GM18951 (cell line): ENCODE measurements around the gene ZNF75A.

ENCODE experiments used
- POLR2A ChIP-seq: IDR thresholded peaks from 4 replicates; pipeline ENCODE4 v1.6.1; 2011; ENCODE audit warnings: mild to moderate bottlenecking; ENCODE audit not compliant: insufficient read length, insufficient read depth; ENCODE audit errors: extremely low read depth
- in situ Hi-C: fragments of 300-500 bp; cut with MboI; formaldehyde crosslinking; loops from one replicate; pipeline ENCODE4 v1.12.0; 2022; ENCODE audit warnings: low sequenced_read_pairs, mixed read lengths, inconsistent platforms; ENCODE audit not compliant: unreplicated experiment

ZNF75A gene

DNA sequence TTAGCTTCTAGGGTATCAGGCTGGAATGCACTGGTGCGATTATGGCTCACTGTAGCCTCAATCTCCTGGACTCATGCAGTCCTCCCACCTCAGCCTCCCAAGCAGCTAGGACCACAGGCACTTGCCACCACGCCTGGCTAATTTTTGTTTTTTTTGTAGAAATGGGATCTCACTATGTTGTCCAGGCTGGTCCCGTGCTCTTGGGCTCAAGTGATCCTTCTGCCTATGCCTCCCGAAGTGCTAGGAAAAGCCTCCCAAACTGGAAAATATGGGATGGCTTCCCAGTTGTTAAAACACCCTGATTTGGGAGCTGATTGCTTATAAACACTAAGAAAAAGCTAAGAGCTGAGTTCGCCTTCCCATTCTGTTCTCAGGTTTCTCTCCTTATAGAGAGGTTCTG, 28.6 kb upstream of the ZNF75A start:
- in situ Hi-C loops = no loop called here
- no peak for TF ChIP-seq POLR2A

DNA sequence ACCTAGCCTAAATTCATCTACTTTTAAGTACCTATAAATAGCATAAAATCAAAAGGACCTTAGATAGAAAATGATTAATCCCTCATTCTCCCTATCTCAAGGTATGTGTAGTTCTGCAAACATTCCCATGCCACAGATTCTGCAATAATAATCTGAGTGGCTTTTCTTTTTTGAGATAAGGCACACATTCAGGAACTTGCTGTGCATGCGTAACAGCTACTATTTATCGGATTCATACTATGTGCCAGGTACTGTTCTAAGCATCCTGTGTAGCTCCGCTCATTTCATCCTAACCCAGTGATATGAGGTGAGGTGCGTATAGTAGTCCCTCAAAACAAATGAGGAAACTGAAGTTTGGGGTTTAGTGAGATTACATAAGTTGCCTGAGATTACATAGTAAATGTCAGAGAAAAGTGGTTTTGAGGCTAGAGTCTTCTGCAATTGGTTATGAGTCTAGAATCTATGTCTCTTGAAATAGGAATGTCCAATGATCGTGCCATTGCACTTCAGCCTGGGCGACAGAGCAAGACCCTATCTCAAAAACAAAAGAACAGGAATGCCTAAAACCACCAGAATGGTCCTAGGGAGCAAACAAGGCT, 24.0 kb upstream of the ZNF75A start:
- TF ChIP-seq POLR2A = no peak
- in situ Hi-C loops = no loop called here

DNA sequence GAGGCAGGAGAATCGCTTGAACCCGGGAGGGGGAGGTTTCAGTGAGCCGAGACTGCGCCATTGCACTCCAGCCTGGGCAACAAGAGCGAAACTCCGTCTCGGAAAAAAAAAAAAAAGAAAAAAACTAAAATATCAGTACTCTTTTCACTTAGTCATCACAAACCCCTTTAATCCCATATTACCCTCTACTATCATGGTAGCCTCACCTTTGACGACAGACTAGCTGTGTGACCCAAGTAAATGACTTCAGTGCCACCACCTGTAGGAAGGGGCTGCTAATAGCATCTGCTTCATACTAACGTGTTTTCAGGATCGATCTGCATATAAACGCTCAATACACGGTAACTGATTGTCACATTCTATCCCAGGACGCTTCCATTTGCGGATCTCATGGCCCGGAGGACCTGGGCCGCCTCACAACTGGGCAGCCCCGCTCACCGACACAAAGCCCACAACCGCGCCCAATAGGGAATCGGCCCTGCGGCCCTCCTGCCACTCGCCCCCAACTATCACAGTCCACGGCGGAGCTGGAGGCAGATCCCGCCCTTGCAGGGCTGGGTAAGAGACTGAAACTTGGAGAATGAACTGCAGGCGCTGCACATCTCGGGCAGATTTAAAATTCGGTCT, 23.1 kb upstream of the ZNF75A start:
- TF ChIP-seq POLR2A = no peak
- in situ Hi-C loops = no loop called here

DNA sequence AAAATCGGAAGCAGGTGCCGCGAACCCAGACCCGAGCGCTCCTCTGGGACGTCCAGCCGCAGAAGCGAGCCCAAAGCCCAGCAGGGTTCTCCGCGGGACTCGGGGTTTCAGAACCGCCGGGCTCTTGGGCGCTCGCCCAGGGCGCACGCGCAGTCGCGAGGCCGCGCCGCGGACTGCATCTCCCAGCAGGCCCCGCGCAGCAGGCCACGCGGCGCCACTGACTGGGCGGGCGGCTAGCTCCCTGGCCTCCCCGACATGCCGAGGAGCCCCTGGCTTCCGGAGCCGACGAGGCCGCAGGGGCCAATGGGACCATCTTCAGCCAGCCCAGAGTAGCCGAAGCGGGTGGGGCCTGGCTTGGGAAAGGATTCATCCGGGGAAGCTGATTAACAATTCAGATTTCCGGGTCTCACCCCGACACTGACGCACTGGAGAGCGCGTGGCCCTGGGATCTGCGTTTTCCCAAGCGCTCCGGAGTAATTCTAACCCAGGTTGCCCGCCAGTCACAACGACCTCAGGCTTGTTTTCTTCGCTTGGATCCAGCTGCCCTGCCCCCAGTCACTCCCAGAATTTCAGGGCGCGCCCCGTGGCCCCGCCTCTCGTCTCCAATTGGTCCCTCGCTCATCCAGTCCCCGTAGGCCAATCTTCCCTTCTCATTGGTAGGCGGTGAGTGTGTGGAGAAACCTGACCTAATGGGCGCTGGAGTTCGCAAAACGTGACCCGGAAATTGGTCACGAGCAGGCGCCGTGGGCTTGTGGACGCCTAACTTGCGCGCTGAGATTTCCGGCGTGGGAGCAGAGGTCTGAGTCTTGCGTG, 22.4 kb upstream of the ZNF75A start, which contains the start of gene ZNF263:
ZNF263 (plus strand) TSS at position 762 of the 813 bp plus-strand sequence. CDS start 328 bp downstream, outside the sequence.
- peak; percentile 70 for TF ChIP-seq POLR2A
- in situ Hi-C loops = no loop called here

DNA sequence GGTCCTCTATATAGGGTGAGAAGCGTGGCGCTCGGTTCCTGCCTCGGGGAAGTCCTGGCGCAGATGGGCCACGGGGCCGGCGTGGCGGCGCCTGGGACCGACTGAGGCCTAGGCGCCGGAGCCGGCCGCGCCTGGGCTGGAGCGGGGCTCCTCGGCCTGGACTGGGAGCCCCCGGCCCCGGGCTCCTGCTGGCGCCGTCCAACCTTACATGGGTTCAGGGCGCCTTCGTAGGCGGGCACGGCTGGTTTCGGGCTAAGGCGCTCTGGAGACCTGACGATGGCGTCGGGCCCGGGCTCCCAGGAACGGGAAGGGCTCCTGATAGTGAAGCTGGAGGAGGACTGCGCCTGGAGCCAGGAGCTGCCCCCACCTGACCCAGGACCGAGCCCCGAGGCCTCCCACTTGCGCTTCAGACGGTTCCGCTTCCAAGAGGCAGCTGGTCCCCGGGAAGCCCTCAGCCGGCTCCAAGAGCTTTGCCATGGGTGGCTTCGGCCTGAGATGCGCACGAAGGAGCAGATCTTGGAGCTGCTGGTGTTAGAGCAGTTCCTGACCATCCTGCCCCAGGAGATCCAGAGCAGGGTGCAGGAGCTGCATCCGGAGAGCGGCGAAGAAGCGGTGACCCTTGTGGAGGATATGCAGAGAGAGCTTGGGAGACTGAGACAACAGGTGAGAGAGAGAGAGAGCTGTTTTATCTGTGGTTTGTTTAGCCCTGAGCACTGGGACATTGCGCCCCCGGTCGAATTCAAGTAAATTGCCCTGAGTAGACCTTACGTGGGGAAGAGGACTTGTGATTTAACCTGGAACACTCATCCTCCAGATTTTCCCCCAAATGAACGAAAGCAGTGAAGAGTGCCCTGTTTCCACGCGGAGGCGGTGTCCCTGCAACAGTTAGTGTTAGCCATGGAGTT, 21.5 kb upstream of the ZNF75A start:
- in situ Hi-C loops = no loop called here

DNA sequence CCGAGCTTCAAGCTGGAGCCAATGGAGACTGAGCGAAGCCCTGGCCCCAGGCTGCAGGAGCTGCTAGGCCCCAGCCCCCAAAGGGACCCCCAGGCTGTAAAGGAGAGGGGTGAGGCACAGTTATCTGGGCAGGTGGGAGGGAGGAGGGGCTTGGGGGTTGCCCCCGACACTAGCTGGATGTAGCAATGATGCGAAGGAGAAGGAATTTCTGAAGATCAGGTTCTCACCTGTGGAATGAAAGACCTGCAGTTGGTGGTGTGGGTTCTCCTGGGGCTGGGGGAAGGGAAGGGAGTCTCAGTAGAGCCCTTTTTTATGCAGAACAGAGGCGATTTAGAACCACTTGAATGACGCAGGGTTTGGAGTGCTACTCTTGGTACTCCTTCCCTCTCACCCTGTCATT, 20.2 kb upstream of the ZNF75A start:
- in situ Hi-C loops = no loop called here
- no peak for TF ChIP-seq POLR2A

More for the DNA sequence above, 21.5 kb upstream of the ZNF75A start:
- TF ChIP-seq POLR2A = no peak

DNA sequence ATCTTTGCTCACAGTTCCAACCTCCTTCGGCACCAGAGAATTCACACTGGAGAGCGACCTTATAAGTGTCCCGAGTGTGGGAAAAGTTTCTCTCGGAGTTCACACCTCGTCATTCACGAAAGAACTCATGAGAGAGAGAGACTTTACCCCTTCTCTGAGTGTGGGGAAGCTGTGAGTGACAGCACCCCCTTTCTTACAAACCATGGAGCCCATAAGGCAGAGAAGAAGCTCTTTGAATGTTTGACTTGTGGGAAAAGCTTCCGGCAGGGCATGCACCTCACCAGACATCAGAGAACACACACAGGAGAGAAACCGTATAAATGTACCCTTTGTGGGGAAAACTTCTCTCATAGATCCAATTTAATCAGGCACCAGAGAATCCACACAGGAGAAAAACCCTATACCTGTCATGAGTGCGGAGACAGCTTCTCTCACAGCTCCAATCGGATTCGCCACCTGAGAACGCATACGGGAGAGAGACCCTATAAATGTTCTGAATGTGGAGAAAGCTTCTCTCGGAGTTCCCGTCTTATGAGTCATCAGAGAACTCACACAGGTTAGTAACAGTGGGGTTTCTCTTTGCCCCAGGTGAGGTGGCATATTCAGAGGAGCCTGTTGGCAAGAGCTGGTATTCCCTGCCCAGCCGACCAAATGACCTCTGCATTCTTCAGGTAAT, 15.2 kb upstream of the ZNF75A start:
- in situ Hi-C loops = no loop called here
- no peak for TF ChIP-seq POLR2A

DNA sequence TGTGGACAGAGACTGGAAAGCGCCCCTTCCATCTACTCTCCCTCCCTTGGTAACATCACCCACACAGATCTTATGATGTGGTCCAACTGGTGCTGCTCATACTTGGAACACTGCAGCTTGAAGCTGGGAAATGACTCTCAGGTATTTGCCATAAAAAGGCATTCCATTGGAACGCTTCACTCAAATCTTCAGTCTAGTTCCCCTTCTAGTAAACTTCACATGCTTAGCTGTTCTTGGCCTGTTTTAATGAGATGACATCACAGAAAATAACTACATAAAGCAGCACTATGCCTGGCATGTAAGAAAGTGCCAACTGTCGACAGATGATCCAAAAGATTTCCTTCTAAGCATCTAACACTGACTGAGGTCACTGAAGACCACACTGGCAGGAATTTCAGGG, 12.7 kb upstream of the ZNF75A start:
- in situ Hi-C loops = no loop called here
- no peak for TF ChIP-seq POLR2A

DNA sequence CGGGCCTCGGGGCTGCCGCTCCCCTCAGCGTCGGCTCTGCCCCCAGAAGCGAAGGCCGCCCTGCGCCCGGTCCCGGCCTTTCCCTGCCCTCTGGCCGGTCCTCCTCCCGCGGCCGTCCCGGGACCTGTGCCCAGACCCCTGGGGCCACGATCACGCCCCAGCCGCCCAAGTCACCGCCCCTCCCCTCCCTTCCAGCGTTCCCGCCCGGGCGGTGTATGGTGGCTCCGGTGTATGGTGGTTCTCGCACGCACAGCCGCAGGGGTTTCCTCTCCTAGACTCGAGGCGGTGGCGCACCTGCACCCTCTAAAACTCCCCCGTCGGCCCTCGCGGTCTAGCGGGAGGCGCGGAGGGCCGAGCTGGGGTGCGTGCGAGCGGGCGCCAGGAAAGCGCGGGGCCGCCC, 10.1 kb upstream of the ZNF75A start:
- in situ Hi-C loops = no loop called here
- no peak for TF ChIP-seq POLR2A

DNA sequence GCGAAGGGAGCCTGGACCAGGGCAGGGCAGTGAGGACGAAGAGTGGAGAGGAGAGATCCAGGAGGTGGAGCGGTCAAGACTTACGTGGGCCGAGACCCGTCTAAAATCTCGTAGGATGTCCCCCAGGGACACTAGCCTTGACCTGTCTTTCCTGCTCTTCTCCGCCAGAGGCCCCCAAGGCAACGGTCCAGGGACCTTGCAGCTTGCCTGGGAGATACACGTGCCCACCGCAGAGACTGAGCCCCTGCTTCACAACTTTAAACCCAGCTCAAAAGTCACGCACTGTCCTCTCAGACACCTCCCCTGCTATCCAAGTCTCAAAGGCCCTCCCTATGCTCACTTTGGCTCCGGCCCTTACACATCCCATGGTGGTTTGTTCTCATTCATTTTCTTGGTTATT, 9.5 kb upstream of the ZNF75A start:
- in situ Hi-C loops = no loop called here
- no peak for TF ChIP-seq POLR2A

DNA sequence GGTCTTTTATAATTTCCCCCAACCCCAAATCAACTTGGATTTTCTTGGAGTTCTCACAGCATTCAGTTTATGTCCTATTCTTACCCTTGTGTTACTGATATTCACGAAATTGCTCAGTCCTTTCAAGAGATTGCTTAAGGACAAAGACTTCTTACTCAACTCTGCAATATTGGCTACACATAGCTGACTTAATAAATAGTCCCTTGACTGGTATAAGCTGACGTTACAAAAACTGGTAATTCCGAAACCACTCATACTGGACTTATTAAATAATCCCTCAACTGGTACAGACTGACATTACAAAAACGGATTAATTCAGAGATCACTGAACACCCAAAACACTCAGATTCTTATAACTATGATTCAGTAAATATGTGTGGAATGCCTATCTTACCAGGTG, 927 bp upstream of the ZNF75A start:
- in situ Hi-C loops = no loop called here
- no peak for TF ChIP-seq POLR2A

DNA sequence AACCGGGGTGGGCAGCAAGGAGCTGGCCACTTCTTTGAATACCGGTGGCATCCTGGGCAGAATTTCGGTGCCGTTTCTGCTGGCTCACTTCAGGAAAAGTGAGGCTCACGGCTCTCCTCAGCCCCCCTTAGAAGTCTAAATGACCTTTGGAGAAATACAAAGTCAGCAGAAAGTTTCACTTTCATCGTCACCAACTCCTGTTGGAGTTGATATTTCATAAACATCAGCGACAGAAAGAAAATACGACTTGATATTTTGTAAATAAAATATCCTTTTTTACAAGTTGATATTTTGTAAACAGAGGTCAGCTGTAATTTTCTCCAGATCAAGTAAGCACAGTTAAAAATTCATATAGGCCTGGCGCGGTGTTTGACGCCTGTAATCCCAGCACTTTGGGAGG, 781 bp downstream of the ZNF75A start:
- TF ChIP-seq POLR2A = no peak
- in situ Hi-C loops = no loop called here
